GM23338 (cell line): ENCODE results near the gene UQCR11. TPM values are rescaled to one million over a fixed set of nuclear protein-coding genes. Genes with fewer than 3 reads are reported as not detected.

ENCODE experiments used
- ATAC-seq: fragments of 200-7000 bp; cut with Tn5 transposase; 3 replicates; pipeline ENCODE4 v1.9.1; 2020
- DNase-seq: peaks from one replicate; pipeline ENCODE4 v3.0.0-alpha.2; 2015; ENCODE audit warnings: low spot score
- H2AFZ ChIP-seq: fragments of 200-600 bp; sonication (generic); 2 replicates; pipeline ENCODE4 v1.8.0; 2016; ENCODE audit warnings: antibody characterized with exemption, mild to moderate bottlenecking, moderate library complexity
- H3F3A ChIP-seq: fragments of 200-600 bp; sonication (generic); replicated peaks from 2 replicates; pipeline ENCODE4 v1.8.0; 2017; ENCODE audit warnings: antibody characterized with exemption, mixed run types, low read depth
- H3K27ac ChIP-seq: fragments of 200-600 bp; sonication (generic); 2 replicates; pipeline ENCODE4 v1.6.1; 2016; ENCODE audit warnings: low read depth
- H3K27me3 ChIP-seq: fragments of 200-600 bp; sonication (generic); 2 replicates; pipeline ENCODE4 v1.8.0; 2016; ENCODE audit warnings: mild to moderate bottlenecking, mixed run types, moderate library complexity; ENCODE audit not compliant: insufficient read depth
- H3K36me3 ChIP-seq: fragments of 200-600 bp; sonication (generic); 2 replicates; pipeline ENCODE4 v1.8.0; 2016; ENCODE audit warnings: mild to moderate bottlenecking; ENCODE audit not compliant: insufficient read depth
- H3K4me1 ChIP-seq: fragments of 200-600 bp; sonication (generic); 2 replicates; pipeline ENCODE4 v1.8.0; 2016; ENCODE audit warnings: mild to moderate bottlenecking, moderate library complexity; ENCODE audit not compliant: insufficient read depth
- H3K4me2 ChIP-seq: fragments of 200-600 bp; sonication (generic); 2 replicates; pipeline ENCODE4 v1.7.1; 2017; ENCODE audit warnings: mixed run types
- H3K4me3 ChIP-seq: fragments of 200-600 bp; sonication (generic); 2 replicates; pipeline ENCODE4 v1.6.1; 2016; ENCODE audit warnings: mixed run types
- H3K79me2 ChIP-seq: fragments of 200-600 bp; sonication (generic); replicated peaks from 2 replicates; pipeline ENCODE4 v1.8.0; 2017; ENCODE audit warnings: mild to moderate bottlenecking; ENCODE audit not compliant: insufficient read depth
- H3K9me2 ChIP-seq: fragments of 200-600 bp; sonication (generic); 2 replicates; pipeline ENCODE4 v1.8.0; 2017; ENCODE audit not compliant: insufficient read depth
- H4K20me1 ChIP-seq: fragments of 200-600 bp; sonication (generic); replicated peaks from 2 replicates; pipeline ENCODE4 v1.8.0; 2017; ENCODE audit warnings: mild to moderate bottlenecking; ENCODE audit not compliant: insufficient read depth
- H3K27ac Mint-ChIP-seq: 2 replicates; pipeline ENCODE4 v1.8.0; 2020; ENCODE audit warnings: inconsistent platforms, mild to moderate bottlenecking, moderate library complexity, mixed read lengths
- H3K27me3 Mint-ChIP-seq: 3 replicates; pipeline ENCODE4 v1.8.0; 2022; ENCODE audit warnings: low read depth, mild to moderate bottlenecking, moderate library complexity, mixed read lengths, inconsistent platforms; ENCODE audit not compliant: insufficient read depth, poor library complexity
- H3K36me3 Mint-ChIP-seq: 3 replicates; pipeline ENCODE4 v1.8.0; 2021; ENCODE audit warnings: low read depth, mild to moderate bottlenecking, inconsistent platforms, moderate library complexity, mixed read lengths
- H3K4me1 Mint-ChIP-seq: 3 replicates; pipeline ENCODE4 v1.8.0; 2020; ENCODE audit warnings: mild to moderate bottlenecking, inconsistent platforms, mixed read lengths
- H3K4me3 Mint-ChIP-seq: 3 replicates; pipeline ENCODE4 v1.8.0; 2021; ENCODE audit warnings: moderate library complexity, mild to moderate bottlenecking, inconsistent platforms, mixed read lengths
- H3K9me3 Mint-ChIP-seq: 3 replicates; pipeline ENCODE4 v1.8.0; 2020; ENCODE audit warnings: moderate library complexity, mild to moderate bottlenecking, inconsistent platforms, mixed read lengths
- CREB1 ChIP-seq: fragments of 250-450 bp; sonication (Bioruptor Pico); IDR thresholded peaks from 2 replicates; pipeline ENCODE4 v1.5.0; 2020; ENCODE audit warnings: low read depth, mild to moderate bottlenecking, moderate library complexity
- EZH2 ChIP-seq: fragments of 200-600 bp; sonication (generic); IDR thresholded peaks from one replicate; pipeline ENCODE4 v1.8.0; 2017; ENCODE audit warnings: antibody characterized with exemption, mild to moderate bottlenecking, low read depth; ENCODE audit not compliant: unreplicated experiment
- JUNB ChIP-seq: IDR thresholded peaks from one replicate; pipeline ENCODE4 v1.6.1; 2016; ENCODE audit warnings: antibody characterized with exemption; ENCODE audit not compliant: unreplicated experiment
- POLR2AphosphoS5 ChIP-seq: IDR thresholded peaks from 2 replicates; pipeline ENCODE4 v1.6.1; 2016; ENCODE audit warnings: antibody characterized with exemption, low read depth
- ZNF114 ChIP-seq: fragments of 250-450 bp; sonication (Bioruptor Pico); IDR thresholded peaks from 2 replicates; pipeline ENCODE4 v1.5.0; 2020; ENCODE audit warnings: mild to moderate bottlenecking, moderate library complexity
- ZNF331 ChIP-seq: fragments of 250-450 bp; sonication (Bioruptor Pico); IDR thresholded peaks from 2 replicates; pipeline ENCODE4 v1.5.0; 2020; ENCODE audit warnings: low read depth, mild to moderate bottlenecking, moderate library complexity
- polyA plus RNA-seq: library from polyadenylated mRNA; unstranded; fragments of >200 nt; fragmentation: Nextera tagmentation; extraction: Ambion mirVana; gene quantifications from 2 replicates; pipeline ENCODE4 v1.2.1, GENCODE V29; 2016
- total RNA-seq: library from RNA; depleted of rRNA; stranded (reverse); fragments of >200 nt; shearing (Covaris generic); gene quantifications from 2 replicates; pipeline ENCODE4 v1.2.3, GENCODE V29; 2014
- TF ChIP-seq, protein P1 (sequence below): IDR thresholded peaks from 2 replicates; pipeline ENCODE4 v1.6.1; 2016; ENCODE audit warnings: antibody characterized with exemption
- TF ChIP-seq, protein P2 (sequence below), 2 experiments: fragments of 200-600 bp in 1 of 2; sonication (generic) in 1 of 2; conservative IDR thresholded peaks; 2 replicates each; pipeline versions ENCODE4 v1.5.1 to v1.6.1; 2016 to 2017; ENCODE audit warnings: antibody characterized with exemption in 2 of 2, low read depth in 2 of 2, mild to moderate bottlenecking in 2 of 2, moderate library complexity in 1 of 2

UQCR11 gene
- total and polyA plus RNA-seq, 2 experiments from 2014 or later, result 46.4 to 413 TPM

DNA sequence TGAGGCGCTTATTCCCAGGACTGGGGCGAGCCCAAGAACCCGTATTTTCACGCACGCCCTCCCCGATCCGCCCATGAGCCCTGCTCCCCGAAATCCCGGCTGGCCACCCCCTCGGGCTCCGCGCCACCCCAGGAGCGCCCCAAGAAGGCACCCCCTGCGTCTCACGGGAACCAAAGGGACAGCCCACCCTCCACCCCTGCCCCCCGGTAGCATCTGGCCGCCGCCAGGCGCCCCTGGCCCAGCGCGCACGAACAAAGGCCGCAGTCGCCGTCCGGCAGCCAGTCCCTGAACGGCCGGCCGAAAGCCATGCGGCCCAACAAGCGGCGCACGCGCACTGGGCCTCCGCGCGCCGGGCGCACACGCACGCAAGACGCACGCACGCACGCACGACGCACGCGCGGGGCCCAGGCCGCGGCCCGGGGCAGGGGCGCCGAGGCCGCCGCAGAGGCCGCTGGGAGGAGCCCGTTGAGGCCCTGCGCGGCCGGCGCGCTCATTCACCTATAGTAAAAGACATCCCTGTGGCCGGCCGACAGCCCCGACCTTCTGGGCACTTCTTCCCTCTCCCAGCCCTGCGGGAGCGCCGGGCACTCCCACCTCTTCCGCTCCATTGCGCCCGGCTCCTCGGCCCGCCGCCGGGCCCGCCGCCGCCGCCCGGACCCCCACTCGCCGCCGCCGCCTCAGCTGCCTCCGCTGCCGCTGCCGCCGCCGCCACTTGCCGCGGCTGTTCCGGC lies 13.1 kb downstream of the UQCR11 start:
- peak overlapping the region; percentile 95 for H3K27ac Mint-ChIP-seq
- H3K4me1 ChIP-seq, result peaks cover 11% of the 10 kb centered on the region
- no peak overlapping the region for H2AFZ ChIP-seq
- peaks cover 48% of the 10 kb centered on the region for H3K79me2 ChIP-seq
- peaks cover 29% of the 10 kb centered on the region for H3K27me3 Mint-ChIP-seq
- ATAC-seq (peak; percentile 55), DNase-seq (peak; percentile 89)
- H3K4me1 Mint-ChIP-seq, result peaks cover 6% of the 10 kb centered on the region
- peak overlapping the region; percentile 99 for H3K27ac ChIP-seq
- TF ChIP-seq POLR2AphosphoS5 (peak; percentile 92), EZH2 (no peak)
- peaks cover 36% of the 10 kb centered on the region for H3K36me3 Mint-ChIP-seq
- H3F3A ChIP-seq, result peaks cover 32% of the 10 kb centered on the region
- H3K4me3 Mint-ChIP-seq, result peak overlapping the region; percentile 89
- H3K4me2 ChIP-seq, result peak overlapping the region; percentile 98
- H3K36me3 ChIP-seq, result peaks cover 5% of the 10 kb centered on the region
- H3K9me3 Mint-ChIP-seq, result no peaks in the 10 kb centered on the region
- H4K20me1 ChIP-seq, result peaks cover 17% of the 10 kb centered on the region
- no peaks in the 10 kb centered on the region for H3K27me3 ChIP-seq
- H3K9me2 ChIP-seq, result no peaks in the 10 kb centered on the region
- peak overlapping the region; percentile 94 for H3K4me3 ChIP-seq

DNA sequence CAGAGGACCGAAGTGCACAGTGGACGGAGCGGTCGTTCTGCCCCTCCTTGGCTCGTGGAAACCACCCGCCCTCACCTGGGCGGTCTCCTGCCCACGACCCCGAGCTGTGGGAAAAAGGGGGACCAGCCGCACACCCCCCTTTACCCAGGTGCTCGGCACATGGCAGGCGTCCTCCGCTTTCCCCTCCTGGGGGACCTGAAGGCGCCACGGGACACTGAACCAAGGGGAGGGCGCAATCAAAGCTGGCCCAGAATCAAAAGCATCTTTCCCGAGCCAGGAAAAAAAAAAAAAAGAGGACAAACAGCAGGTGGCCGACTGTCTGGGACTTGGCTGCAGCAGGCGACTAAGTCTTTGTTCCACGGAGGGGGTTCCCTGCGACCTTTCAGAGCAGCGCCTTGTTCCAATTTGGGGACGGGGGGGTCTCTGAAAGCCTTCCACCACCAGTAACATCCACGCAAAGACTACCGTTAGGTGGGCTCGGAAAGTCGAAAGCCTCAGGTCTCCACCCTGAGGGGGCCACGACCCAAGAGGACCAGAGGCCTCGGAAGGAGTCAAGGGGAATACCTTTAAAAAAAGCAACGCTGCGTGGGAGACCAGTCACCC lies 13.7 kb downstream of the UQCR11 start:
- Mint-ChIP-seq H3K27me3 (peaks cover 29% of the 10 kb centered on the region), H3K4me1 (peaks cover 6% of the 10 kb centered on the region), H3K9me3 (no peaks in the 10 kb centered on the region), H3K36me3 (peaks cover 31% of the 10 kb centered on the region; the same call in 2 of the 3 replicates), H3K4me3 (peak overlapping the region; percentile 89), H3K27ac (peak overlapping the region; percentile 95)
- Histone ChIP-seq H3K27me3 (no peaks in the 10 kb centered on the region), H3K9me2 (no peaks in the 10 kb centered on the region), H2AFZ (no peak overlapping the region), H3K27ac (peak overlapping the region; percentile 99), H3K79me2 (peaks cover 55% of the 10 kb centered on the region), H4K20me1 (peaks cover 15% of the 10 kb centered on the region), H3F3A (peaks cover 32% of the 10 kb centered on the region), H3K4me2 (peak overlapping the region; percentile 98), H3K4me1 (peaks cover 11% of the 10 kb centered on the region), H3K36me3 (no peaks in the 10 kb centered on the region; the same call in 1 of the 2 replicates), H3K4me3 (peak overlapping the region; percentile 94)
- no peak; the same call in 2 of the 3 replicates for ATAC-seq
- DNase-seq, result no peak
- TF ChIP-seq ZNF114 (CRISPR knock-in tag), result no peak
- TF ChIP-seq EZH2, result no peak
- TF ChIP-seq, protein P1, sequence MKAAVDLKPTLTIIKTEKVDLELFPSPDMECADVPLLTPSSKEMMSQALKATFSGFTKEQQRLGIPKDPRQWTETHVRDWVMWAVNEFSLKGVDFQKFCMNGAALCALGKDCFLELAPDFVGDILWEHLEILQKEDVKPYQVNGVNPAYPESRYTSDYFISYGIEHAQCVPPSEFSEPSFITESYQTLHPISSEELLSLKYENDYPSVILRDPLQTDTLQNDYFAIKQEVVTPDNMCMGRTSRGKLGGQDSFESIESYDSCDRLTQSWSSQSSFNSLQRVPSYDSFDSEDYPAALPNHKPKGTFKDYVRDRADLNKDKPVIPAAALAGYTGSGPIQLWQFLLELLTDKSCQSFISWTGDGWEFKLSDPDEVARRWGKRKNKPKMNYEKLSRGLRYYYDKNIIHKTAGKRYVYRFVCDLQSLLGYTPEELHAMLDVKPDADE, result no peak
- TF ChIP-seq JUNB, result no peak
- no peak for TF ChIP-seq CREB1 (CRISPR knock-in tag)

DNA sequence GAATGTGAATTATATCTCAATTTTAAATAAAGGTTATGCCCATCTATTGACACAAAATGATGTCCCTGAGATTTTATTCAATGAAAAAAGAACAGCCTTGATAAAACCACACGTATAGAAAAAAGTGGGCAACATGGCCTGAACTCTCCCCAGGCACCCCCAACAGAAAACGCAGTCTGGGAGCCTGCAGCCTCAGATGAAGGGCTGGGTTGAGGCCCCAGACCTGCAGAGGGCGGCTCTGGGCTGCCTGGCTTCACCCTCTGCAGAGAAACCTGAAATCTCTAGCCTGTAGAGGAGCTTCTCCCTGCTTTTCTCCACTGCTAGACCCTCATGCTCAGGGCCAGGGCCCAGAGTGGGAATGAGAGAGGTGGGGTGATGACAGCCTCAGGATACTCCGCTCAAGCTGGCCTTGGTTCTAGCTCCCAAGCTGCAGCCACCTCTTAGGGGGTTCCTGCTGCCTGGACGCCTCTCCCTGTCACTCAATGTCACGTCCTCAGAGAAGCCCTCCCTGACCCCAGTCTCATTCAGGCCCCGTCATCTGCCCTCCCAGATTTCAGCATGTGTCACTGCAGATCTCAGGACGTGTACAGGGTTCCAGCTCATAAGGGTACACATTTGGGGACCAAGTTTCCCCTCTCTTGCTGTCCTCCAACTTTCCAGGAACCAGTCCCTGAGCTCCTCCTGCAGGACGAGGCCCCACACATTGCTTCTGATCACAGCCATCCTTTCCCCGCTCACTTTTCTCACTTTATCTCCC lies 14.4 kb downstream of the UQCR11 start:
- Histone ChIP-seq H3F3A (peaks cover 32% of the 10 kb centered on the region), H3K79me2 (peaks cover 62% of the 10 kb centered on the region), H3K27me3 (no peaks in the 10 kb centered on the region), H3K36me3 (no peaks in the 10 kb centered on the region), H3K9me2 (no peaks in the 10 kb centered on the region), H3K27ac (peak overlapping the region; percentile 99), H2AFZ (no peak overlapping the region), H3K4me3 (peak overlapping the region; percentile 94), H3K4me2 (peak overlapping the region; percentile 98), H4K20me1 (peaks cover 20% of the 10 kb centered on the region), H3K4me1 (peaks cover 11% of the 10 kb centered on the region)
- Mint-ChIP-seq H3K27me3 (peaks cover 29% of the 10 kb centered on the region), H3K27ac (peak overlapping the region; percentile 95), H3K4me1 (peaks cover 6% of the 10 kb centered on the region), H3K4me3 (peak overlapping the region; percentile 89), H3K9me3 (no peaks in the 10 kb centered on the region), H3K36me3 (peaks cover 33% of the 10 kb centered on the region; the same call in 2 of the 3 replicates)
- ATAC-seq (peak; percentile 61), DNase-seq (peak; percentile 61)
- TF ChIP-seq ZNF331 (CRISPR knock-in tag), result no peak
- TF ChIP-seq, protein P2, sequence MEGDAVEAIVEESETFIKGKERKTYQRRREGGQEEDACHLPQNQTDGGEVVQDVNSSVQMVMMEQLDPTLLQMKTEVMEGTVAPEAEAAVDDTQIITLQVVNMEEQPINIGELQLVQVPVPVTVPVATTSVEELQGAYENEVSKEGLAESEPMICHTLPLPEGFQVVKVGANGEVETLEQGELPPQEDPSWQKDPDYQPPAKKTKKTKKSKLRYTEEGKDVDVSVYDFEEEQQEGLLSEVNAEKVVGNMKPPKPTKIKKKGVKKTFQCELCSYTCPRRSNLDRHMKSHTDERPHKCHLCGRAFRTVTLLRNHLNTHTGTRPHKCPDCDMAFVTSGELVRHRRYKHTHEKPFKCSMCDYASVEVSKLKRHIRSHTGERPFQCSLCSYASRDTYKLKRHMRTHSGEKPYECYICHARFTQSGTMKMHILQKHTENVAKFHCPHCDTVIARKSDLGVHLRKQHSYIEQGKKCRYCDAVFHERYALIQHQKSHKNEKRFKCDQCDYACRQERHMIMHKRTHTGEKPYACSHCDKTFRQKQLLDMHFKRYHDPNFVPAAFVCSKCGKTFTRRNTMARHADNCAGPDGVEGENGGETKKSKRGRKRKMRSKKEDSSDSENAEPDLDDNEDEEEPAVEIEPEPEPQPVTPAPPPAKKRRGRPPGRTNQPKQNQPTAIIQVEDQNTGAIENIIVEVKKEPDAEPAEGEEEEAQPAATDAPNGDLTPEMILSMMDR (conservative IDR thresholded peaks at IDR 0.05; ENCODE audit: low read depth in 2 of 2), result peak; percentile 31 to 46
